Lung (tissue), 12 donors: ENCODE measurements around the gene TJP2. TPM values are rescaled to one million over a fixed set of nuclear protein-coding genes. Genes with fewer than 3 reads are reported as not detected.
A peak's percentile ranks its signal among the peaks of the same experiment; 100 is the strongest.

Source experiments
- ATAC-seq: fragments of 200-7000 bp; cut with Tn5 transposase; one replicate; pipeline ENCODE4 v1.9.1; 2020; ENCODE audit warnings: moderate number of reproducible peaks; ENCODE audit not compliant: insufficient read depth, low FRiP score
- DNase-seq, 3 donors: peaks; one replicate each; pipeline ENCODE4 v3.0.0-alpha.2; 2013 to 2017
- H3K27ac ChIP-seq, 2 donors: one replicate each; pipeline ENCODE4 v1.5.1; 2013; ENCODE audit warnings: mild to moderate bottlenecking in 2 of 2, moderate library complexity in 2 of 2, control low read depth in 1 of 2, inconsistent platforms in 1 of 2, low read depth in 1 of 2, low read length in 1 of 2
- H3K27me3 ChIP-seq, 3 donors: one replicate each; pipeline ENCODE4 v1.5.1; 2013; ENCODE audit warnings: low read length in 2 of 3; ENCODE audit not compliant: control insufficient read depth in 3 of 3, insufficient read depth in 3 of 3
- H3K36me3 ChIP-seq, 4 donors: one replicate each; pipeline ENCODE4 v1.5.1; 2013; ENCODE audit warnings: low read length in 4 of 4, mild to moderate bottlenecking in 1 of 4, moderate library complexity in 1 of 4; ENCODE audit not compliant: control insufficient read depth in 4 of 4, insufficient read depth in 4 of 4
- H3K4me1 ChIP-seq, 5 donors: one replicate each; pipeline ENCODE4 v1.5.1; 2013; ENCODE audit warnings: low read length in 5 of 5, mild to moderate bottlenecking in 2 of 5, moderate library complexity in 1 of 5; ENCODE audit not compliant: control insufficient read depth in 5 of 5, insufficient read depth in 5 of 5
- H3K4me3 ChIP-seq: one replicate; pipeline ENCODE4 v1.5.1; 2013; ENCODE audit warnings: mild to moderate bottlenecking, control low read depth, moderate library complexity
- H3K9ac ChIP-seq, 2 donors: one replicate each; pipeline ENCODE4 v1.5.1; 2013; ENCODE audit warnings: low read length in 2 of 2, control low read depth in 1 of 2; ENCODE audit not compliant: insufficient read depth in 1 of 2
- H3K9me3 ChIP-seq, 4 donors: one replicate each; pipeline ENCODE4 v1.5.1; 2013; ENCODE audit warnings: low read length in 3 of 4, mild to moderate bottlenecking in 1 of 4, moderate library complexity in 1 of 4; ENCODE audit not compliant: control insufficient read depth in 4 of 4, insufficient read depth in 3 of 4
- CTCF ChIP-seq: IDR thresholded peaks from 2 replicates; pipeline ENCODE4 v1.5.1; 2012; ENCODE audit warnings: mild to moderate bottlenecking; ENCODE audit errors: control extremely low read depth, extremely low read depth
- WGBS, 2 donors: extraction: QIAGEN DNeasy Blood & Tissue Kit; methylation state at CpG; one replicate each; pipeline ENCODE4 v1.1.7; 2013; 5-methylcytosine and 5-hydroxymethylcytosine counted together
- polyA plus RNA-seq, 2 donors: library from polyadenylated mRNA; stranded (reverse); fragments of 200-250 nt; gene quantifications; one replicate each; pipeline ENCODE4 v1.2.1, GENCODE V29; 2013
- total RNA-seq, 2 donors: library from RNA; depleted of rRNA in 1 of 2; stranded (reverse); fragments of >200 nt in 1 of 2; gene quantifications; one replicate each; pipeline ENCODE4 v1.2.1, GENCODE V29; 2014 to 2021
- donor health status: control.
- donor health status: control.
- donor health status: Bipolar disorder and iron deficiency.
- donor health status: healthy.
- donor health status: DM: yes; HTN: yes; CAD: no.

The TJP2 gene
- total and polyA plus RNA-seq, 4 donors, result 39.3 to 181 (median 73.6) TPM

- Histone ChIP-seq H3K9ac (no peak overlapping the region), H3K36me3 (peaks cover 18 to 37% (median 29%) of the 10 kb centered on the region in 4 donors), H3K9me3 (no peaks in the 10 kb centered on the region), H3K4me1 (peaks cover 0 to 2% (median 0%) of the 10 kb centered on the region in 5 donors), H3K4me3 (no peak overlapping the region), H3K27ac (no peak overlapping the region), H3K27me3 (no peaks in the 10 kb centered on the region)
- ATAC-seq, result peak; percentile 8
- 77 to 79% methylated on average over 5 of the region's 5 CpGs for WGBS, 2 donors
- no peak for DNase-seq
- no peak for TF ChIP-seq CTCF
These were observed 78.4 kb downstream of the TJP2 start for GRCh38 chr9:69252436-69252835.

GRCh38 chr9:69253057-69253456, 79.0 kb downstream of the TJP2 start:
- no peaks in the 10 kb centered on the region for H3K27me3 ChIP-seq
- no peak overlapping the region for H3K9ac ChIP-seq
- H3K36me3 ChIP-seq, result peaks cover 18 to 31% (median 26%) of the 10 kb centered on the region in 4 donors
- DNase-seq (peak in 2 of 3 donors; percentile 17 to 40), ATAC-seq (no peak)
- WGBS, 2 donors, result 56 to 73% methylated on average over 4 of the region's 4 CpGs
- H3K9me3 ChIP-seq, result no peaks in the 10 kb centered on the region
- H3K27ac ChIP-seq, result no peak overlapping the region
- peaks cover 0 to 2% (median 0%) of the 10 kb centered on the region in 5 donors for H3K4me1 ChIP-seq
- no peak overlapping the region for H3K4me3 ChIP-seq
- no peak for TF ChIP-seq CTCF

- no peaks in the 10 kb centered on the region for H3K9me3 ChIP-seq
- 95% methylated on average over 11 of the region's 11 CpGs for WGBS, 2 donors
- peaks cover 18 to 26% (median 24%) of the 10 kb centered on the region in 4 donors for H3K36me3 ChIP-seq
- TF ChIP-seq CTCF, result no peak
- H3K27me3 ChIP-seq, result no peaks in the 10 kb centered on the region
- H3K4me1 ChIP-seq, result peaks cover 0 to 2% (median 0%) of the 10 kb centered on the region in 5 donors
- H3K27ac ChIP-seq, result no peak overlapping the region
- no peak overlapping the region for H3K9ac ChIP-seq
- ATAC-seq (no peak), DNase-seq (no peak)
- H3K4me3 ChIP-seq, result no peak overlapping the region
These were observed 80.1 kb downstream of the TJP2 start for GRCh38 chr9:69254223-69254622.

GRCh38 chr9:69255591-69255990, 81.5 kb downstream of the TJP2 start:
- WGBS, 2 donors, result 96 to 100% methylated on average over 1 of the region's 1 CpG
- H3K4me1 ChIP-seq, result peaks cover 0 to 2% (median 0%) of the 10 kb centered on the region in 5 donors
- DNase-seq (no peak), ATAC-seq (no peak)
- no peak overlapping the region for H3K27ac ChIP-seq
- H3K36me3 ChIP-seq, result peaks cover 14 to 24% (median 21%) of the 10 kb centered on the region in 4 donors
- no peaks in the 10 kb centered on the region for H3K9me3 ChIP-seq
- H3K27me3 ChIP-seq, result no peaks in the 10 kb centered on the region
- H3K4me3 ChIP-seq, result no peak overlapping the region
- TF ChIP-seq CTCF, result no peak
- no peak overlapping the region for H3K9ac ChIP-seq
